GM06990 (cell line): ENCODE data around the gene S100A7A.
"Not testable (repeated sequence)": the region's sequence is repeated elsewhere in the genome, so short reads cannot be mapped to it uniquely, and the experiment has no call there.

Experiments
- DNase-seq: peaks from one replicate; pipeline ENCODE4 v3.0.0-alpha.2; 2011; ENCODE audit not compliant: insufficient read length; ENCODE audit errors: extremely low read depth
- H3K27me3 ChIP-seq: replicated peaks from 2 replicates; pipeline ENCODE4 v1.6.0; 2011; ENCODE audit warnings: low read length; ENCODE audit not compliant: control insufficient read depth, insufficient read depth
- H3K36me3 ChIP-seq: 2 replicates; pipeline ENCODE4 v1.5.1; 2011; ENCODE audit warnings: low read length; ENCODE audit not compliant: control insufficient read depth, insufficient read depth
- H3K4me3 ChIP-seq: replicated peaks from 2 replicates; pipeline ENCODE4 v1.5.1; 2011; ENCODE audit warnings: low read depth, mild to moderate bottlenecking, control low read depth, low read length
- CTCF ChIP-seq: IDR thresholded peaks from 2 replicates; pipeline ENCODE4 v1.5.1; 2011; ENCODE audit warnings: low read length, control low read depth, mild to moderate bottlenecking, inconsistent platforms; ENCODE audit not compliant: insufficient read depth, poor library complexity, severe bottlenecking

The S100A7A gene

GRCh38 chr1:153447498-153448170 lies 31.3 kb downstream of the S100A7A start:
- DNase-seq: no peak
- no peak for TF ChIP-seq CTCF

GRCh38 chr1:153448851-153449250 lies 32.5 kb downstream of the S100A7A start:
- H3K27me3 ChIP-seq, H3K36me3 ChIP-seq, DNase-seq, H3K4me3 ChIP-seq: not testable (repeated sequence)

More at GRCh38 chr1:153447498-153448170, 31.3 kb downstream of the S100A7A start:
- Histone ChIP-seq H3K27me3 (no peaks in the 10 kb centered on the region), H3K36me3 (no peaks in the 10 kb centered on the region), H3K4me3 (no peak overlapping the region)

GRCh38 chr1:153456396-153456795 lies 40.1 kb downstream of the S100A7A start:
- H3K36me3 ChIP-seq: no peaks in the 10 kb centered on the region
- no peak for DNase-seq
- H3K27me3 ChIP-seq: no peaks in the 10 kb centered on the region; the same call in none of the 2 replicates

GRCh38 chr1:153459655-153460054 lies 43.3 kb downstream of the S100A7A start:
- no peak for DNase-seq
- Histone ChIP-seq H3K4me3 (no peak overlapping the region), H3K27me3 (no peaks in the 10 kb centered on the region; the same call in none of the 2 replicates), H3K36me3 (no peaks in the 10 kb centered on the region)
- no peak for TF ChIP-seq CTCF

More at GRCh38 chr1:153456396-153456795, 40.1 kb downstream of the S100A7A start:
- H3K4me3 ChIP-seq: no peak overlapping the region
- TF ChIP-seq CTCF: no peak

GRCh38 chr1:153460551-153460950 lies 44.2 kb downstream of the S100A7A start, which contains the start of gene S100A7:
Gene S100A7 (minus strand): TSS chr1:153460651. CDS start chr1:153459013, 1,638 bp downstream.
- Histone ChIP-seq H3K4me3 (no peak within 1 kb of the TSS), H3K27me3 (no peaks in the 10 kb centered on the region; the same call in none of the 2 replicates), H3K36me3 (no peaks in the 10 kb centered on the region)
- no peak for DNase-seq
- TF ChIP-seq CTCF: no peak

- H3K36me3 ChIP-seq, H3K27me3 ChIP-seq, DNase-seq, H3K4me3 ChIP-seq: not testable (repeated sequence)
Measured at GRCh38 chr1:153462741-153463140, 46.4 kb downstream of the S100A7A start.
